GM18499 (cell line): ENCODE data around the gene UBN1.

Experiments used
- ATAC-seq: cut with Tn5 transposase; IDR thresholded peaks from one replicate; pipeline ENCODE4 v1.9.1; 2021; ENCODE audit warnings: moderate number of reproducible peaks; ENCODE audit not compliant: insufficient read depth, unreplicated experiment

Gene UBN1

DNA sequence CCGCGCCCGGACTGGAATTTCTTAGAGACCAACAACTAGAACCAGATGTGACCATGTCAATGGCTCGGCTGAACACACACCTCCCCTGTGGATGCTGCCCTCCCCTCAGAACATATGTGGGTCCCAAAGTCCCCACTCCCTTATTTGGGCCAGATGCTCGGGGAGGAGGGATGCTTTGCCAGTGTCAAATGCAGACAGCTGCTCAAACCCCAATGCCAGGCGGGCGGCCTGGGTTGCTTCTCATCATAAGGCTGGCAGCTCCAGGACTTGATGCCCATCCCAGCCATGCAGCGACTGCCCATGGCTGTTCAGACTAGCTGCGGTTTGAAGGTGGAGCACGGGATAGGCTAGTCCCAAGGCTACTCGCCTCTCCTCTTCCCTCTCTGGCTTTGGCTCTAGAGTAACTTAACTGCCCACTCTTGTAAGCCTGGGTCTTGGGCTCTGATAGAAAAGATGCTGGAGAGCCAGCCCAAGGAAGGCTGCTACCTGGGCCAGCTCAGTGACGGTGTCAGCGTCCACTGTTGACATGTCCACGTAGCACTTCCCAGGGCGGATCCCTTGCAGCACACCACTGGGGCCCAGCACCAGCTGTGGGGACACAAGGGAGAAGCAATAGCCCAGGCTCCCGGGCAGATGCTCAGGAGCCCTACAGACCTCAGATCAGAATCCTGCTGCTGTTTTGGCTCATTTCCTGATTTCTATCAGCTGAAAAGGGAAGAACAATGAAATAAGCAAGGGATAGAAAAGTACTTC, 33.9 kb upstream of the UBN1 start:
- ATAC-seq, result no peak

DNA sequence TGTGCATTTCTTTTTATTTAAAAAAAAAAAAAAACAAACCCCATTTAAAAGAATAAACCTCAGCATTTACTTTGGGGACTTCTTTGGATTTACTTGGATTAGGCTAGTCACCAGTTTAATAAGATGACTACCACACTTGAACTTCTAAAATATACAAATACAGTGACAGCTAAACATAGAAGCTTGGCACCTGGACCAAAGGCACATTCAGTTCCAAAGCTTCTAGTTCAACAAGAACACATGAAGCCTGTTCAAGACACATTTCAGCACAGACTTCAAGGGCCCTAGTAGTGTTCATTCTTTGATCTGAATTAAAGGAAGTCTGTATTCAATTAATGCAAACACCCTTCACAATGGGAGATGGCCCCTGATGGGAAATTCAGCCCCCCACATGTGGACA, 33.2 kb upstream of the UBN1 start:
- ATAC-seq, result no peak

DNA sequence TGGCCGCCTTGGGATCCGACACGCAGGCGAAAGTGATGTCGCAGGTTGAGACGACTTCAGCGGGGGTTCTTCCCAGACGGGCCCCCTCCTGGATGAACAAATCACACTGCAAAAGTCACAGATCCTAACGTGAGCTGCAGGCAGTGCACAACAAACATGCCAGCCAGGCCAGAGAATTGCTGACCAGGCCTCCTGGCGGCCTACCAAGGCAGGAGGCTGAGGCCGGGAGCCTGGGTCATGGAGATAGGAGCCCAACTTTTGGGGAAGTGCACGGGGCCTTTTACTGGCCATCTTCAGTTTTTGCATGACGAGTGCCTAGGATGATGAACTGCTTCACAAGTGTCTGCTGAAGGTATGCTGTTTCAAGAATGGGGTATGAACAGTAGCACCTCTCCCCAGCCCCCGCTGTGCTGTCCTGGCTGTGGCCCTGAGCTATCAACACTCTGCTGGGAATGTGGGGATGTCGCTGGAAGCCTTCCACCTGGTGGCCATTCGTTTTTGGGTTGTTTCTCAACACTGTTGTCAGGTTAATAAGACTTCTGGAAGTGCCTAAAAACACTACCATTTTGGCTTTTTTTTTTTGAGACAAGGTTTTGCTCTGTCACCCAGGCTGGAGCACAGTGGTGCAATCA, 32.6 kb upstream of the UBN1 start:
- no peak for ATAC-seq

DNA sequence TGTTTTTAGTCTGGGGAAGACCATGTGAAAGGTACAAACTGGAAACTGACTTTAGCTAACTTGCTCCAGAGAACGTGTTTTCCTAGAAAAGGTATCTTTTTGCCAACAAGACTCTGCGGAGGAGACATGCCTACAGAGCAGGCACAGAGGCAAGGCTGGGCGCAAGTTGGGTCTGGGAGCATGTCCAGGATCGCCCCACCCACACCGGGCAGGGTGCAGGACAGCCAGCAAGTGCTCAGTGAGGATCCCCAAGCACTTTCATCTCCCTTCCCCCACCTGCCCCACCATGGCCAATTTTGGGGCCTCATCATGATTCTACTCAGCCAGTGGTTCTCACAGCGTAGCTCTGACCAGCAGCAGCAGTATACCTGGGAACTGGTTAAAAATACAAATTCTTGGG, 26.6 kb upstream of the UBN1 start:
- no peak for ATAC-seq

DNA sequence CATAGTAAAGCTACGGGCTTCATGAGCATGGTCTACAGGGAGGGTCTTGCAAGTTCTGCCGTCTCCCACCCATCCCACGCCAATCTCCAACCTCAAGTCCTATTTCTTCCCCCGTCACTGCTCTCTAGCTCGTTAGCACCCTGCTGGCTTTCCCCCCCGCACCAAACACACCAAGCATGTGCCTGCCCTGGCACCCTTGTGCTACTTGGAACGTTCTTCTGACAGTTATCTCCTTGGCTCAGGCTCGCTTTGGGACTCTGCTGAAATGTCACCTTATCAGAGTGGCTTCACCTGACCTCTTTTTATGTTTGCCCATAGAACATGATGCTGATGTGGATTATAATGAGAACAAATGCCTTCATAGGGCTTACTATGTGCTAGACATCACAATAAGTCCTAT, 22.1 kb upstream of the UBN1 start:
- no peak for ATAC-seq

DNA sequence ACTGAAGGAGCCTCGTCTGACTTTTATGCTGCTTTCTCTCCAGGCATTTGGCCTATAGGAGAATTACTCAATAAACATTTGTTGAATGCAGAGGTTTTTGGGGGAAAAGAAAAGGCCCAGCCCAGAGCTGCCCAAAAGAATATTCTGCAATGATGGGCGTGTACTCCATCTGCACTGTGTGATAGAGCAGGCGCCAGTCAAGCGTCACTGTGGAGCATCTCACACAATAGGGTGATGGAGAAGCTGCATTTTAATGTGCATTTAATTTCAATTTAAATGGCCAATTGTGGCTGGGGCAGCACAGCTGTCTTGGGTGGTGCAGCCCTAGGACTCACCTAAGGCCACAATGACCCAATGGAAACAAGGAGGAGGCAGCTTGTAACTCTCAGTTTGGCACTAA, 20.8 kb upstream of the UBN1 start:
- no peak for ATAC-seq

DNA sequence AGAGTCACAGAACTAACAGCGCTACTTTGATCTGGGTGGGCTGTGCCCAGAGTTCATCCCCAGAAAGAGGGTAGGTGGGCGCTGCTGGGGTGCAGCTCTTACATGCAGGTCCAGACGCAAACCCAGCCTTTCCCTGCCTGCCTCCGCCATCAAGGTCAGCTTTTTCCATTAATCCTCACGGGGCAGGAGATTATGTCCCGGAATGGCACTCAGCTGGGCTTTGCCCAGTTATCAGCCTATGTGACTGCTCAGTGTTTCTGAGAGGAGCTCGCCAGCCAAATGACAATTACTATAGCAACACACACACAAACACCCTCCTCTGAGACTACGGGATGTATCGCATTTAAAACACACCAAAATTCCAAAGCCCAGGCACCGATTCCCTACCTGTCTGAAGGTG, 20.3 kb upstream of the UBN1 start:
- no peak for ATAC-seq

DNA sequence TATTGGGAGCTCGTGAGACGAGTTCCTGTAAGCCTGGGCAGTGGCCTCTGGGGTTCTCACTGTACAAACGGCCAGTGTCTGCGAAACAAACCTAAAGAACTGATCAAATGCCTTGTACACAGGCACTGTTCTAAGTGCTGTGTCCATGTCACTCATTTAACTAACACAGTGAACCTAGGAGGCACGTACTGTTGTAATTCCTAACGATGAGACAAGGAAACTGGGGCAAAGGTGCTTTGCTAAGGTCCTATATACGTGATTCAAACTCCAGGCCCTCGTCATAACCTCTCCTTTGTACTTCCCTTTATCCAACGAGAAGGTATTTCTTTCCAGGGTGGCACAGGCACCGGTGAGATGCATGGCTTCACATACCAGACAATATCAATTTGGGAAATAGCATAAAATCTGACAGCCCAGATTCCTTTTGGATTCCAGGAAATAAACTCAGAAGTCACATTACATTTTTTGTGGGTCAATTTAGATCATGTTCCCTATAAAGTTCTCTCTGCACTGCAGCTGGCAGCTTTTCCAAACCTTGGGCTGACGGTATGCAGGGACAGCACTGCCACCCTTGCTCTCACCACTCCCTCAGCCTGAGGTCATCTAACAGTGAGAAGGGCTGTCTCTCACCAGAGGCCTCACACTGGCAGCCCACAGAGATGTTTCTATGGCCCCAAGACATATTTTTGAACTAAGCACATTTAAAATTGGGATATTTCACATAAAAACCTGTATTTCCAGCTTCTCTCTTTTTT, 18.5 kb upstream of the UBN1 start:
- ATAC-seq, result no peak

DNA sequence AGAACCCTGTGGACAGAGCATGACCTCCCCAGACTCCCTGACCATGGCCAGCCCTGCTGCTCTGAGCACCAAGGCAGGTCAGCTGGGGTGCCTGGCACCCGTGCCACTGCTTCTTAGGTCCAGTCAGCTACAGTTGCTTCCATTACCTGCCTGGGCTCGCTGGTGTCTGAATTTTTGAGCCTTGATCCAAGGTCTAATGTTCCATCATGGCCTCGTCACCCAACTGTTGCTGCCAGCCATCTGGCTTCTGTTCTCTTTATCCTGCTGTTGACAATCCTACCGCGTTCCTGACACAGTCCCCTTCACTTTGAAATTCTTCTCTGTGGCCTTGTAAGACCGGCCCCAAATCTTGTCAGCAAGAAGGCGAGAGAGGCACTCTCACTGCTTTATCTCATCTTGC, 16.9 kb upstream of the UBN1 start:
- ATAC-seq, result no peak

DNA sequence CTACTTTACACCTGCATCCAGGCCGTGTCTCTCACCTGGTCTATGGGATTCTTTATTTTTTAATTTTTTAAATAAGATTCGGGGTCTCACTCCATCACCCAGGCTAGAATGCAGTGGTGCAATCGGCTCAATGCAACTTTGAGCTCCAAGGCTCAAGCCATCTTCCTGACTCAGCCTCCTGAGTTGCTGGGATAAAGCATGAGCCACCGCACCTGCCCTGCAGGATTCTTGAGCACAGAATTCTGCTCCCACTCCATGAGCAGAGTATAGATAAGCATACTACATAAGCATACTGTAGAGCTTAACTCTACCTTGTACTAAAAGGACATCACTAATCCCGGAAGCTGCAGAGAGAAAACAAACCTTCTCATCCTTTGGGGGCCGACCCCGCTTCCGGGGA, 15.7 kb upstream of the UBN1 start:
- ATAC-seq, result no peak

DNA sequence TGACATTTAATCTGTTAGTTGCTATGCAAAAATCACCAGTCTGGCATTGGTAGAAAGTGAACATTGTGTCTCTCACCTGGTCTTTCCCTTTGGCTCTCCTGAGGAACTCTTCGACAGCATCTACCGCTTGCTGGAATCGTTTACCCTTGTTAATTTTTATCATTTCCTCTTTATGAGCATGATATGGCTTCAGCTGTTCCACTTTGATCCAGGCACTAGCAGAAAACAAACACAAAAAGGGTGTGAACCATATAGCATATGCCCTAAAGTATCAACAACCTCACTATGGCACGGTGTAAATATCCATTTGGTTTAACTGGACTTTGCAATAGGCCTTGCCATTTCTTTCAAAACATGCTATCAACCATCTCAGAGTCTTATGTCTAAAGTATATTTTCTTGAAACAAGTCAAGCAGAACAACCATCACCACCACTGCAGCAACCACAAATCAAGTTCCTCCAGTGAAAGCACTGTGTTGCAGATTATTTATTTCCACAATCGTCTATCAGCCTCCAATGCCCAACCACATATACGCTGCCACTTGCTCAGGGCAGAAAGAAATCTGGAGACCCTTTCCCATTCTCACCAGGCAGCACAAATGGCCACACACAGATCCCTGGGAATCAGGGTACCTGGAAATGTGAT, 14.5 kb upstream of the UBN1 start:
- ATAC-seq, result no peak

DNA sequence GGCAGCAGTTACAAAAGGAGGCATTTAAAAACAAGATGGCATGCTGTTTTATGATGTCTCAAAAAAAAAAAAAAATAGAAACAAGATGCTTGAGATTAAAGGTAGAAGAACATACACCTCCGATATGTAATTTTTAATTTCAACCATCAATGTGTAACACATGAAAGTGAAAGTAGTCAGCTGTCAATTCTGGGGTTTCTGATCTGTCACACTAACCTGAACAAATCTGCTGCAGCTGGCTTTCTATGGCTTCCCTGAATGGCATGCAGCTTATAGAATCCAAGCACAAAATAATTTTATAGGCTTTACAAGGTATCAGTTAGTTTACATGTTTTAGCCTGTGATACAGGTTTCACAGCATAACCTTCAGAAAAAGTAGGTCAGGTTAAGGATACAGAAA, 13.7 kb upstream of the UBN1 start:
- ATAC-seq, result no peak

DNA sequence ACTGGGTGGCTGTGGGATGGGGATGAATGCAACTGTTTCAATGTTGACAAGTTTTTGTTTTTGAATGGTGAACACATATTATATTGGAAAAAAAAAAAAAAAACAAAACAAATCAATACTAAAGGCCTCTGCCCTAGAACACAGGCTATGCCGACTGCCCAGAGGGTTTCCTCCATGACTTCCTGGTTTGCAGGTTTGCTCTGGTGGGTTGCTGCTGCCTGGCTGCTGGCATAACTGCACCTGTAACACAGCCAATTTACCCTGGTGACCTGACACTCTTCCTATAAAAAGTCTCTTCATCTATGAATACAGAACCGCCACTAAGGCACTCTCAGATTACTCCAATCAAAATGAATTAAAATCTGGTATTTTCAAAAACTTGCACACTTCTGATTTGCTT, 10.6 kb upstream of the UBN1 start:
- no peak for ATAC-seq

DNA sequence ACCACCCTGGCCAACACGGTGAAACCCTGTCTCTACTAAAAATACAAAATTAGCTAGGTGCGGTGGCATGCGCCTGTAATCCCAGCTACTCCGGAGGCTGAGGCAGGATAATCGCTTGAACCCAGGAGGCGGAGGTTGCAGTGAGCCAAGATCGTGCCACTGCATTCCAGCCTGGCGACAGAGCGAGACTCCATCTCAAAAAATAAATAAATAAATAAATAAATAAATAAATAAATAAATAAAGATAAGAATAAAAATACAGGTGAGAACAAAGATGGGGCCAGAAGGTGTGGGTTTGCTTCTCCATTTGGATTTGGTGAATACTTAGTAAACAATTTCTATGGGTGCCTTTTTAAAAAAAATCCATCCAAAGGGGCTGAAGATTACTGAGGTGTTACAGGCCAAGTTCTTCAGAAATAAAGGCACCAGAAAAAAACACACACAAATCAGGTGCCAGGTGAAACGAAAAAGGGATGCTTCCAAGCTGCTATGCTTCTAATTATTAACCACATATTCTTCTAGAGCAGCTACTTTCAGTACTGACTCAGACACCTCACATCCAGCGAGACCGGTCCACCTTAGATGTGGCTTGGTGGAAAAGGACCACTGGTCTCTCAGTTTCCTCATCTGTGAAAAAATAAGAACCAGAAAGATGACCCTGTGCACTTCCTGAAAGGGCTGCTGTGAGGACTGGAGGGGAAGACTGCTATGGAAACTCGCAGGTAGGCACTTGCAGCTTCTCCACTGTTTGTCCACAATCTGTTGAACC, 9.4 kb upstream of the UBN1 start:
- no peak for ATAC-seq

DNA sequence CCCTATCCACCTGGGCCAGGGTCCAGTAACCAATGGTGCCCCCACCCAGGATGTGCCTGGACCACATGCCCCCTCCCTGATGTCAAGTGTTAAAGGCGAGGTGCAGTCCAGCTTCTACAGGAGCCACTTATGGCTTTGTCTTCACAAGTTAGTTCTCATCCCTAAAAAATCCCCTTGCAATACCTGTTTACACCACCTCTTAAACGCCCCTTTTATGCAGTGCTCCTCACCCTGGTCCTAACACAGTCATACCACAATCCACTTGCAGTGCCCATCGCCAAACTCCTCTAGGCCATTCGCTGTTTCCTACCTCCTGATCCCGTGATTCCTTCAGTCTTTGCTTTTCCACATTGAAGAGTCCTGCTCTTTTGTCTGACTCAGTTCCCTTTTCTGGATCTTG, 7.3 kb upstream of the UBN1 start:
- no peak for ATAC-seq

DNA sequence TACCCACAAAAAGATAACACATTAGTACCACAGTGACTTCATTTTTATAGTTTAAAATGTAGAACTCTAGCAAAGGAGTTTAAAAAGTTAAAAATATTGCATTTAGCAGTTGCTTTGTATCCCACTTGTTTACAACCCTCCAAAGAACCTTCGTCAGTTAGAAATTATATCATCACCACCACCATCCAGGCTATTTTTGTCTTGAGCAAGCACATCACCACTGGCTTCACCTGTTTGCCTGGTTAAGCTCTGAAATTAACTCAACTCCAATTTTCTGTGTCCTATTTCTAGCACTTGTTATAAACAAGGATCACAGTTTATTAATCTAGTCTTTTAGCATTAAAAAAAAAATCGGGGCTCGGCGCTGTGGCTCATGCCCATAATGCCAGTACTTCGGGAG, 6.3 kb upstream of the UBN1 start:
- no peak for ATAC-seq

DNA sequence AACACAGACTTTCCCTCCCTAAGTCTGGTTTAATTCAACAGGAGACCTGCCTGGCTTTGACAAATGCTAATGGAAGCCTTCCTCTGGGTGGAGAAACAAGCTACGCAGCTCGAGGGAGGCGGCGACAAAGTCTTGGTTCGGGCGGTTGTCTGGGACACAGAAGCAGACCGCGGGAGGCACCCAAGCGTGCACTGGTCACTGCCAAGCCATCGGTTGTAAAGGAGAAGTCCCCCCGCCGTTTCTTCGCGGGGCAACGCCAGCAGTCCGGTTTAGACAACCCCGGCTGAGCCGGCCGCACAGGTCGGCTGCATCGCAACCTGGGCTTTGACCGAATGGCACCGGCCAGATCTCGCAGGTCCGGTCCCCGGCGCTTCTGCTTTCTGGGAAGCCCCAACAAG, 779 bp upstream of the UBN1 start:
- no peak for ATAC-seq

DNA sequence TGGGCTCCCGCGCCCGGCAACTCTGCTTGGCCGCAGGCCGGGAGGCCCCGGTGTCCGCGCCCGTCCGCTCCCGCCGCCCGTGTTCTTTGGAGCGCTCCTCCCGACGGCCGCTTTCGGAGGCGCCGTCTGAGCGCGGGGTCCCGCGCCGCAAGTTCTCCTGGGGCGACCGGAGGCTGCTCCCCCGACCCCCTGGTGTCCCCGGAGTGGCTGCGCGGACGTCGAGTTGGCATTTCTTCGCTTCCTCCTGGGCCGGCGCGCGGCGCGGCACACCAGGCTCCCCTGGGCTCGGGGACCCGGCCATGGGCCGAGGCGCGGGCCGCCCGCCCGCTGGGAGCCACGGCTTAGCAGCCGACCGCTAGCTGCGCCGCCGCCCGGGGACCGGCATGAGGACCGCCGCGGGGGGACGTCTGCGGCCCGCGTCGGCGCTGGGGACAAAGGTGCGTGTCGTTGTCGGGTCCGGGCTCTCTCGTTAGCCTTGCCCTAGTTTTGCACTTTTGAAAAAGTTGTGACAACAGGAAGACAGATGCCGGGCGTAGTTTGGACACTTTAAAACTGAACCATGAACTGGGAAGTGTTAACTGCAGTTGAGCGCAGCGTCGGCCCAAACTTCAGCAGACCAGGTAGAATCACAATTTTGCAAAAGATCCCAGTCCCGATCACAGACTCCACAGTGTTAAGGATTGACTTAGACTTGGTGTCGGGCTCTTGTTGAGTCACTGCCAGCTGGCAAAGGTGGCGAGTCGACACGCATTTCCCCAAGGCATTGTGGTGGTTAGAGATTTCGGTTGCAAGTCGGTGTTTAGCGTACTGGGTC, 700 bp downstream of the UBN1 start:
- peak; percentile 2 for ATAC-seq

DNA sequence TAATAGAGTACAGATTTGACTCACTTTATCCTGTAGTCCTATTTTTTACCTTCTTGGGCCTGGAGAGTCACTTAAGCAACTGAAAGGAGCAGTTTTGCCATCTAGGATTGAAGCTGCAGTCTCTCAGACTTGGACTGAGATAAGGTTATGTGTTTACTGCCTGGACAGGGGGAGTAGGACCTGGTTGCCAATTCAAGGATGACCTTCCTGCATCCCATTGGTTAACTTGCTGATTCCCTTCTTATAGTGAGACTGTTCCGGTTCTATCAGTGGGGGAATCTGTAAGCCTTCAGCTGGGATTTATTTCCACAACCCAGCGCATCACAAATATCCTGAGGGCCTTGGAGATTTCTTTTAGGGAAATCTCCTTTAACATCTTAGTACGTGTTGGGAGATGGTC, 2.9 kb downstream of the UBN1 start:
- ATAC-seq, result no peak
